A549 (cell line): ENCODE results near the gene E2F1. TPM values are rescaled to one million over a fixed set of nuclear protein-coding genes. Genes with fewer than 3 reads are reported as not detected.
A peak's percentile ranks its signal among the peaks of the same experiment; 100 is the strongest.

Experiments used
- BCL3 ChIP-seq: fragments of >200 bp; sonication (Bioruptor Twin); formaldehyde crosslinking; IDR thresholded peaks from 3 replicates; pipeline ENCODE4 v1.6.1; 2016
- CBX2 ChIP-seq: fragments of 200-600 bp; sonication (generic); IDR thresholded peaks from 2 replicates; pipeline ENCODE4 v1.6.1; 2016; ENCODE audit warnings: low read depth, mild to moderate bottlenecking, borderline replicate concordance
- CBX8 ChIP-seq: fragments of 200-600 bp; sonication (generic); IDR thresholded peaks from 2 replicates; pipeline ENCODE4 v1.6.1; 2016
- CEBPB ChIP-seq, 2 experiments: fragments of >200 bp in 1 of 2; sonication (Bioruptor Twin) in 1 of 2; formaldehyde crosslinking in 1 of 2; IDR thresholded peaks; 2 replicates each; pipeline ENCODE4 v1.6.1; 2012 to 2016
- CHD4 ChIP-seq: fragments of 200-600 bp; sonication (generic); IDR thresholded peaks from 2 replicates; pipeline ENCODE4 v1.6.1; 2016; ENCODE audit warnings: antibody characterized with exemption, mild to moderate bottlenecking, borderline replicate concordance
- CTCF ChIP-seq: fragments of >200 bp; sonication (Bioruptor Twin); formaldehyde crosslinking; IDR thresholded peaks from 3 replicates; pipeline ENCODE4 v1.5.1; 2016
- EHF ChIP-seq: fragments of 250-450 bp; sonication (Bioruptor Pico); IDR thresholded peaks from 2 replicates; pipeline ENCODE4 v1.5.0; 2020; ENCODE audit warnings: mild to moderate bottlenecking
- ELK1 ChIP-seq: fragments of 150-350 bp; IDR thresholded peaks from 2 replicates; pipeline ENCODE4 v1.6.1; 2014; ENCODE audit warnings: low read depth, mild to moderate bottlenecking, low read length
- GATA3 ChIP-seq: IDR thresholded peaks from 2 replicates; pipeline ENCODE4 v1.6.1; 2012; ENCODE audit warnings: borderline replicate concordance
- HDAC2 ChIP-seq: fragments of 200-600 bp; sonication (generic); IDR thresholded peaks from 2 replicates; pipeline ENCODE4 v1.6.1; 2016
- HEYL ChIP-seq: fragments of 250-450 bp; sonication (Bioruptor Pico); IDR thresholded peaks from 2 replicates; pipeline ENCODE4 v1.8.0; 2021; ENCODE audit warnings: mild to moderate bottlenecking, moderate library complexity
- JUN ChIP-seq, 2 experiments: fragments of >200 bp; sonication (Bioruptor Twin); formaldehyde crosslinking; IDR thresholded peaks; 2 replicates in 1 of 2; 3 replicates in 1 of 2; pipeline ENCODE4 v1.6.1; 2016 to 2017
- KDM1A ChIP-seq: fragments of 200-600 bp; sonication (generic); IDR thresholded peaks from 2 replicates; pipeline ENCODE4 v1.6.1; 2016; ENCODE audit warnings: low read depth, mild to moderate bottlenecking
- KDM5A ChIP-seq: fragments of 200-600 bp; sonication (generic); IDR thresholded peaks from 2 replicates; pipeline ENCODE4 v1.6.1; 2016; ENCODE audit warnings: antibody characterized with exemption, mild to moderate bottlenecking
- MAFK ChIP-seq: fragments of 450-650 bp; IDR thresholded peaks from 2 replicates; pipeline ENCODE4 v1.6.1; 2014; ENCODE audit not compliant: partially characterized antibody
- MAZ ChIP-seq: fragments of 150-350 bp; IDR thresholded peaks from 2 replicates; pipeline ENCODE4 v1.6.1; 2014; ENCODE audit warnings: antibody characterized with exemption, low read depth, low read length, borderline replicate concordance
- NPAS2 ChIP-seq: fragments of 250-450 bp; sonication (Bioruptor Pico); IDR thresholded peaks from 2 replicates; pipeline ENCODE4 v1.8.0; 2022; ENCODE audit warnings: mild to moderate bottlenecking, moderate library complexity, borderline replicate concordance
- NR3C1 ChIP-seq: fragments of >200 bp; sonication (Bioruptor Twin); formaldehyde crosslinking; IDR thresholded peaks from 3 replicates; pipeline ENCODE4 v1.6.1; 2017
- PHF8 ChIP-seq: fragments of 200-600 bp; sonication (generic); IDR thresholded peaks from 2 replicates; pipeline ENCODE4 v1.6.1; 2016; ENCODE audit warnings: low read depth, mild to moderate bottlenecking, antibody characterized with exemption, moderate library complexity, borderline replicate concordance
- POLR2A ChIP-seq: IDR thresholded peaks from 2 replicates; pipeline ENCODE4 v1.6.1; 2012; ENCODE audit warnings: mild to moderate bottlenecking, low read length
- POLR2AphosphoS2 ChIP-seq: conservative IDR thresholded peaks from 2 replicates; pipeline ENCODE4 v1.6.1; 2012; ENCODE audit warnings: low read length, improper control_type of control experiment, inconsistent platforms
- RAD21 ChIP-seq, 2 experiments: fragments of >200 bp in 1 of 2; sonication (Bioruptor Twin) in 1 of 2; formaldehyde crosslinking in 1 of 2; IDR thresholded peaks in 1 of 2; conservative IDR thresholded peaks in 1 of 2; 2 replicates in 1 of 2; 3 replicates in 1 of 2; pipeline ENCODE4 v1.6.1; 2012 to 2018; ENCODE audit warnings: inconsistent platforms in 1 of 2
- RARB ChIP-seq: fragments of 250-450 bp; sonication (Bioruptor Pico); IDR thresholded peaks from 2 replicates; pipeline ENCODE4 v1.8.0; 2021; ENCODE audit warnings: mild to moderate bottlenecking, moderate library complexity
- RFX5 ChIP-seq: fragments of 450-650 bp; IDR thresholded peaks from 2 replicates; pipeline ENCODE4 v1.7.1; 2014; ENCODE audit warnings: antibody characterized with exemption, mild to moderate bottlenecking, moderate library complexity
- RNF2 ChIP-seq: fragments of 200-600 bp; sonication (generic); IDR thresholded peaks from 2 replicates; pipeline ENCODE4 v1.6.1; 2016; ENCODE audit warnings: low read depth, mild to moderate bottlenecking, antibody characterized with exemption, moderate library complexity, borderline replicate concordance
- SMC3 ChIP-seq: fragments of >200 bp; sonication (Bioruptor Twin); formaldehyde crosslinking; IDR thresholded peaks from 3 replicates; pipeline ENCODE4 v1.6.1; 2018; ENCODE audit warnings: inconsistent platforms
- SREBF2 ChIP-seq: fragments of 450-650 bp; IDR thresholded peaks from 2 replicates; pipeline ENCODE4 v1.6.1; 2014; ENCODE audit warnings: mild to moderate bottlenecking, moderate library complexity
- TFCP2L1 ChIP-seq: fragments of 250-450 bp; sonication (Bioruptor Pico); IDR thresholded peaks from 2 replicates; pipeline ENCODE4 v1.5.0; 2021; ENCODE audit warnings: mild to moderate bottlenecking
- TP53 ChIP-seq: fragments of 250-450 bp; sonication (Bioruptor Pico); IDR thresholded peaks from 2 replicates; pipeline ENCODE4 v1.5.0; 2021; ENCODE audit warnings: mild to moderate bottlenecking, moderate library complexity
- ZC3H11A ChIP-seq: fragments of 450-650 bp; IDR thresholded peaks from 2 replicates; pipeline ENCODE4 v1.6.1; 2014; ENCODE audit warnings: antibody characterized with exemption, mild to moderate bottlenecking
- polyA plus RNA-seq, 4 experiments: library from polyadenylated mRNA; depleted of rRNA in 3 of 4; stranded (reverse); fragments of >200 nt; fragmentation: RNase III in 1 of 4; extraction: RNeasy Plus Mini Kit Qiagen cat#74134 plus additional on column Dnase treatment in 1 of 4; gene quantifications; 2 replicates in 3 of 4; 3 replicates in 1 of 4; pipeline ENCODE4 v1.2.3, GENCODE V29; 2011 to 2017
- TF ChIP-seq, protein P1 (sequence below): fragments of >200 bp; sonication (Bioruptor Twin); formaldehyde crosslinking; IDR thresholded peaks from 2 replicates; pipeline ENCODE4 v1.6.1; 2016

E2F1 gene
- polyA plus RNA-seq, 2 of the 4 experiments (the other 2 are of a cell fraction), result 17.9 to 35.8 TPM

- no peak for TF ChIP-seq ELK1
- no peak for TF ChIP-seq CBX8
- TF ChIP-seq EHF, result peak; percentile 81; the same call in 1 of the 2 replicates
- TF ChIP-seq CEBPB (IDR thresholded peaks at IDR 0.05), result peak; percentile 76 to 93; a peak in 3 of 4 replicates
- TF ChIP-seq TFCP2L1 (CRISPR knock-in tag), result no peak
- no peak for TF ChIP-seq RFX5
- TF ChIP-seq MAFK, result no peak
- peak; percentile 22; the same call in 1 of the 3 replicates for TF ChIP-seq SMC3
- TF ChIP-seq TP53, result no peak
- TF ChIP-seq ZC3H11A, result no peak
- TF ChIP-seq SREBF2, result no peak
- TF ChIP-seq POLR2A, result no peak
- TF ChIP-seq GATA3, result peak; percentile 68
- TF ChIP-seq CHD4, result no peak
- TF ChIP-seq KDM5A, result no peak
- no peak for TF ChIP-seq MAZ
- no peak for TF ChIP-seq CBX2
- 0 out of 3 replicates have a peak, but pooled peaks have one; percentile 59 for TF ChIP-seq BCL3
- no peak for TF ChIP-seq JUN (IDR thresholded peaks at IDR 0.05)
- no peak for TF ChIP-seq NPAS2 (CRISPR knock-in tag)
- no peak for TF ChIP-seq RNF2
- no peak for TF ChIP-seq PHF8
- peak in 1 of 2 experiments; percentile 1; a peak in 1 of 5 replicates for TF ChIP-seq RAD21 (conservative IDR thresholded peaks at IDR 0.05 in 1 of 2, IDR thresholded peaks at IDR 0.05 in 1 of 2)
- TF ChIP-seq, protein P1, sequence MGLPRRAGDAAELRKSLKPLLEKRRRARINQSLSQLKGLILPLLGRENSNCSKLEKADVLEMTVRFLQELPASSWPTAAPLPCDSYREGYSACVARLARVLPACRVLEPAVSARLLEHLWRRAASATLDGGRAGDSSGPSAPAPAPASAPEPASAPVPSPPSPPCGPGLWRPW, result peak; percentile 16; the same call in 1 of the 2 replicates
- no peak for TF ChIP-seq HDAC2
- TF ChIP-seq NR3C1, result no peak
- 0 out of 2 replicates have a peak, but pooled peaks have one; percentile 14 for TF ChIP-seq RARB (CRISPR knock-in tag)
- TF ChIP-seq HEYL, result no peak
- no peak for TF ChIP-seq POLR2AphosphoS2
- no peak for TF ChIP-seq CTCF
- no peak for TF ChIP-seq KDM1A
- TF ChIP-seq, all 56 proteins: peak for 11
Measured at GRCh38 chr20:33733654-33734576, 47.7 kb upstream of the E2F1 start (continued).
